Endothelial cell of umbilical vein (primary cell): ENCODE results near the gene TMEM9B.

Experiments used
- EZH2 ChIP-seq: IDR thresholded peaks from 2 replicates; pipeline ENCODE4 v1.6.1; 2012; ENCODE audit warnings: borderline replicate concordance, low read depth, mild to moderate bottlenecking, moderate library complexity, low read length, inconsistent platforms; ENCODE audit not compliant: severe bottlenecking
- FOS ChIP-seq: IDR thresholded peaks from 2 replicates; pipeline ENCODE4 v1.6.1; 2011; ENCODE audit warnings: mild to moderate bottlenecking, low read length, moderate library complexity, borderline replicate concordance; ENCODE audit not compliant: insufficient read depth
- GATA2 ChIP-seq: IDR thresholded peaks from 2 replicates; pipeline ENCODE4 v1.7.0; 2011; ENCODE audit warnings: low read depth, mild to moderate bottlenecking, moderate library complexity, mixed read lengths, low read length; ENCODE audit not compliant: insufficient read length, insufficient read depth
- JUN ChIP-seq: IDR thresholded peaks from 2 replicates; pipeline ENCODE4 v1.6.1; 2011; ENCODE audit warnings: borderline replicate concordance, low read depth; ENCODE audit not compliant: insufficient read length, insufficient read depth
- MAX ChIP-seq: IDR thresholded peaks from 2 replicates; pipeline ENCODE4 v1.6.1; 2011; ENCODE audit not compliant: insufficient read depth, insufficient read length
- MYC ChIP-seq: IDR thresholded peaks from one replicate; pipeline ENCODE4 v1.6.1; 2011; ENCODE audit warnings: mild to moderate bottlenecking, low read depth, low read length
- POLR2A ChIP-seq: IDR thresholded peaks from 2 replicates; pipeline ENCODE4 v1.6.1; 2012; ENCODE audit warnings: low read depth, mild to moderate bottlenecking, control low read depth, low read length
- POLR2AphosphoS5 ChIP-seq: IDR thresholded peaks from 2 replicates; pipeline ENCODE4 v1.6.1; 2012; ENCODE audit warnings: low read depth, mild to moderate bottlenecking, control low read depth, low read length, moderate library complexity; ENCODE audit not compliant: insufficient read depth
- TF ChIP-seq, protein P1 (sequence below), 2 donors: IDR thresholded peaks; 1 replicate in 1 of 2; 2 replicates in 1 of 2; pipeline ENCODE4 v1.5.1; 2011; ENCODE audit warnings: low read length in 2 of 2, mild to moderate bottlenecking in 2 of 2, moderate library complexity in 2 of 2, control low read depth in 1 of 2, inconsistent platforms in 1 of 2, low read depth in 1 of 2; ENCODE audit not compliant: insufficient read depth in 1 of 2; ENCODE audit errors: extremely low read depth in 1 of 2

DNA sequence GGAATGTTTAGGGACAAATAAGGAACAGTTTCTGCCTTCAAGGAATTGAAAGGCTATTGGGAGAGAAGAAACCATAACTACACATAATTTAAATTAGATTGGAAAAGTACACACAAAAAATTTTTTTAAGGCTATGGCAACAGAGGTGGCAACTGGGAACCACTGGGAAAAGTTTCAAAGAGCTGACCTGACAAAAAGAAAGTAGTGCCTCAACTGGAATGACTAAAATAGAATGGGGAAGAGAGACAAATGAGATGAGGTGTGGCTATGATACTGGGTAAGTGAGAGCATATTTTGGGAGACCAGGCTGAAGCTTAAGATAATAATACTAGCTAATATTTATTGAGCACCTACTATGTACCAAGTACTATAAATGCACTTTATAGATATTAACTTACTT lies 56.1 kb downstream of the TMEM9B start:
- TF ChIP-seq, protein P1, sequence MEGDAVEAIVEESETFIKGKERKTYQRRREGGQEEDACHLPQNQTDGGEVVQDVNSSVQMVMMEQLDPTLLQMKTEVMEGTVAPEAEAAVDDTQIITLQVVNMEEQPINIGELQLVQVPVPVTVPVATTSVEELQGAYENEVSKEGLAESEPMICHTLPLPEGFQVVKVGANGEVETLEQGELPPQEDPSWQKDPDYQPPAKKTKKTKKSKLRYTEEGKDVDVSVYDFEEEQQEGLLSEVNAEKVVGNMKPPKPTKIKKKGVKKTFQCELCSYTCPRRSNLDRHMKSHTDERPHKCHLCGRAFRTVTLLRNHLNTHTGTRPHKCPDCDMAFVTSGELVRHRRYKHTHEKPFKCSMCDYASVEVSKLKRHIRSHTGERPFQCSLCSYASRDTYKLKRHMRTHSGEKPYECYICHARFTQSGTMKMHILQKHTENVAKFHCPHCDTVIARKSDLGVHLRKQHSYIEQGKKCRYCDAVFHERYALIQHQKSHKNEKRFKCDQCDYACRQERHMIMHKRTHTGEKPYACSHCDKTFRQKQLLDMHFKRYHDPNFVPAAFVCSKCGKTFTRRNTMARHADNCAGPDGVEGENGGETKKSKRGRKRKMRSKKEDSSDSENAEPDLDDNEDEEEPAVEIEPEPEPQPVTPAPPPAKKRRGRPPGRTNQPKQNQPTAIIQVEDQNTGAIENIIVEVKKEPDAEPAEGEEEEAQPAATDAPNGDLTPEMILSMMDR (IDR thresholded peaks at IDR 0.05; ENCODE audit: extremely low read depth in 1 of 2, insufficient read depth in 1 of 2, low read depth in 1 of 2, low read length in 2 of 2) = no peak
- TF ChIP-seq EZH2 (no peak), POLR2AphosphoS5 (no peak), POLR2A (no peak), MAX (no peak), JUN (no peak), FOS (no peak), MYC (no peak), GATA2 (no peak)
